ENCODE measurements around the gene FCN1. TPM values are rescaled to one million over a fixed set of nuclear protein-coding genes. Genes with fewer than 3 reads are reported as not detected.
"Not testable (repeated sequence)": the region's sequence is repeated elsewhere in the genome, so short reads cannot be mapped to it uniquely, and the experiment has no call there.

The FCN1 gene
- total RNA-seq, 6 experiments from 2014 or later: 0.68 to 5.3 (median 1.7) TPM

DNA sequence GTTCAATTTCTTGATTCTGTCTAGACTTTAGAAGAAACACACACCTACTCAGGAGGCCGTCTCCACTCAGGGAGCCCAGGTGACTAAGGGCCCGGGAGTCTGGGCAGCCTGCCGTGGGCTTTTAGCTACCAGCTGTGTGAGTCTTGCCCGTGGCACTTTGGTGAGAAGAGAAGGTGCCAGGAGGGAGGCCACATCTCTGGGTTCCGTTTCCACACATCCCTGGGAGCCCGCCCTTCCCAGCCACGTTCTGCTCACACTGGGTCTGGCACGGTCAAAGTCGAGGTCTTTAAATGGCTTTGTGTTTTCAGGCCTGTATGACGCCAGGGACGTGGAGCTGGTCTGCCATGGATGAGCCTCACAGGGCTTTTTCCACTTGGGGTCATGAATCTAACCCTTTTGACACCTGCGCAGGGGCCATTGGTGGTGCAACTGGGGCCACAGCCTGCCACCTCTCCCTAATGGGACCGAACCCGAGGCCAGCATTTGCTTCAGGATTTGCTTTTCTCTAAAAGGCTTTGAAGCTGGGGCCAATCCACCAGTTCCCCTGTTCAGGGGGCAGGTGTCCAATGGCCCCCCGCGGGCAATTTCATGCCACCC, 54.3 kb downstream of the FCN1 start:
- intact Hi-C loops (cut with DNase I): no loop called here
- Histone ChIP-seq H3K9me3 (no peaks in the 10 kb centered on the region), H3K4me3 (no peak overlapping the region), H3K27me3 (no peaks in the 10 kb centered on the region), H3K27ac (no peak overlapping the region), H3K36me3 (no peaks in the 10 kb centered on the region), H3K4me1 (no peaks in the 10 kb centered on the region)
- WGBS (ENCODE audit: insufficient coverage, low coverage, low lambda C conversion rate, missing lambda C conversion rate): 60% methylated on average over 6 of the region's 16 CpGs
- DNase-seq: peak in 1 of 3 donors; percentile 31
- no peak for TF ChIP-seq POLR2A (IDR thresholded peaks at IDR 0.05)
- TF ChIP-seq, protein P1, sequence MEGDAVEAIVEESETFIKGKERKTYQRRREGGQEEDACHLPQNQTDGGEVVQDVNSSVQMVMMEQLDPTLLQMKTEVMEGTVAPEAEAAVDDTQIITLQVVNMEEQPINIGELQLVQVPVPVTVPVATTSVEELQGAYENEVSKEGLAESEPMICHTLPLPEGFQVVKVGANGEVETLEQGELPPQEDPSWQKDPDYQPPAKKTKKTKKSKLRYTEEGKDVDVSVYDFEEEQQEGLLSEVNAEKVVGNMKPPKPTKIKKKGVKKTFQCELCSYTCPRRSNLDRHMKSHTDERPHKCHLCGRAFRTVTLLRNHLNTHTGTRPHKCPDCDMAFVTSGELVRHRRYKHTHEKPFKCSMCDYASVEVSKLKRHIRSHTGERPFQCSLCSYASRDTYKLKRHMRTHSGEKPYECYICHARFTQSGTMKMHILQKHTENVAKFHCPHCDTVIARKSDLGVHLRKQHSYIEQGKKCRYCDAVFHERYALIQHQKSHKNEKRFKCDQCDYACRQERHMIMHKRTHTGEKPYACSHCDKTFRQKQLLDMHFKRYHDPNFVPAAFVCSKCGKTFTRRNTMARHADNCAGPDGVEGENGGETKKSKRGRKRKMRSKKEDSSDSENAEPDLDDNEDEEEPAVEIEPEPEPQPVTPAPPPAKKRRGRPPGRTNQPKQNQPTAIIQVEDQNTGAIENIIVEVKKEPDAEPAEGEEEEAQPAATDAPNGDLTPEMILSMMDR (IDR thresholded peaks at IDR 0.05): no peak
- ATAC-seq: no peak

DNA sequence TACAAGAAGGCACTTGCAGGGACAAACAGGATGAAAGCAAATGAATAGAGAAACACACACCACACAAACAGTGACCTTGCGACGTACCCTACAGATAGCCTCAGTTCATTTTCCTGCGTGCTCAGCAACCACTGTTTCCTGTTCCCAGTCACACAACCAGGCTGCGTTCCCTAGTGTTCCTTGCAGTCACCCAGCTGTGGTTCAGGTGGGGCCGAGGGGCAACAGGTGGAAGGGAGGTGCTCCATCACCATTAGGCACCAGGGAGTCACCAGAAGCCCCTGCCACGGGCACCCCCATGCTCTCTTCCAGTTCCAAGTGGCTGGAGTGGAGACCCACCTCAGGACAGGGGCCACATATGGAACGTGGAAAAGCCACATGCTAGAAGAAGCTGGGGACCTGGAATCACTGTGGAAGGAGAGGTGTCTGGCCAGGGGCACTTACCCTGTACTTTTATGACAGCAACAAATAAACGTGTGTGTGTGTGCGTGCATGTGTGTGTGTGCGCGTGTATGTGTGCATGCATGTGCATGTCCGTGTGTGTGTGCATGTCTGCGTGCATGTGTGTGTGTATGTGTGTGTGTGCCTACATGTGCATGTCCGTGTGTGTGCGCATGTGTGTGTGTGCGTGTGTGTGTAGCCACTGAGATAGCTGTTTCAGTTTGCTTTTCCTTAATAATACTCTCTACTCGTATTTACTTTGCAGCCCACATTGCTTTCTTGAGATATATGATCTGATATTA, 55.9 kb downstream of the FCN1 start:
- TF ChIP-seq, protein P1 (IDR thresholded peaks at IDR 0.05): no peak
- TF ChIP-seq POLR2A (IDR thresholded peaks at IDR 0.05): no peak
- H3K27ac ChIP-seq: no peak overlapping the region
- no peaks in the 10 kb centered on the region for H3K4me1 ChIP-seq
- intact Hi-C loops (cut with DNase I): no loop called here
- H3K27me3 ChIP-seq: no peaks in the 10 kb centered on the region
- 62% methylated on average over 8 of the region's 17 CpGs for WGBS (ENCODE audit: insufficient coverage, low coverage, low lambda C conversion rate, missing lambda C conversion rate)
- ATAC-seq (peak; percentile 65 to 83 (median 81)), DNase-seq (peak in 1 of 3 donors; percentile 40)
- no peak overlapping the region for H3K4me3 ChIP-seq
- no peaks in the 10 kb centered on the region for H3K36me3 ChIP-seq
- H3K9me3 ChIP-seq: no peaks in the 10 kb centered on the region

DNA sequence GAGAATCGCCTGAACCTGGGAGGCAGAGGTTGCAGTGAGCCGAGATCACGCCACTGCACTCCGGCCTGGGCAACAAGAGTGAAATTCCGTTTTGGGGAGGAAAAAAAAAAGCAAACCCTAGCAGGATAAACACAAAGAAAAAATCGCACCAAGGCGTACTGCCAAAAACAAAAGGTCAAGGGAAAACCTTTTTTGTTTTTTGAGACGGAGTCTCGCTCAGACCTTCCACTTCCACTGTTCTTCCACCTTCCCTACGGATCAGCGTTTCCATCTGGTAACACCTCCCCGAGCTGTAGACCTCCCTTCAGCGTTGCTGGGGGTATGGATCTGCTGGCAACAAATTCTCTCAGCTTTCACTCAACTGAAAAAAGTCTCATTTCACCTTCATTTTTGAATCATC, 57.2 kb downstream of the FCN1 start:
- no peaks in the 10 kb centered on the region for H3K9me3 ChIP-seq
- H3K4me3 ChIP-seq: no peak overlapping the region
- WGBS (ENCODE audit: insufficient coverage, low coverage, low lambda C conversion rate, missing lambda C conversion rate): 56% methylated on average over 11 of the region's 13 CpGs
- no peak for TF ChIP-seq POLR2A (IDR thresholded peaks at IDR 0.05)
- TF ChIP-seq, protein P1 (IDR thresholded peaks at IDR 0.05): no peak
- peak; percentile 34 to 53 (median 48) for ATAC-seq
- intact Hi-C loops (cut with DNase I): no loop called here
- H3K4me1 ChIP-seq: no peaks in the 10 kb centered on the region
- H3K27me3 ChIP-seq: no peaks in the 10 kb centered on the region
- peak overlapping the region in 1 of 3 donors; percentile 56 for H3K27ac ChIP-seq
- no peaks in the 10 kb centered on the region for H3K36me3 ChIP-seq
- peak in 1 of 3 donors; percentile 44 for DNase-seq

DNA sequence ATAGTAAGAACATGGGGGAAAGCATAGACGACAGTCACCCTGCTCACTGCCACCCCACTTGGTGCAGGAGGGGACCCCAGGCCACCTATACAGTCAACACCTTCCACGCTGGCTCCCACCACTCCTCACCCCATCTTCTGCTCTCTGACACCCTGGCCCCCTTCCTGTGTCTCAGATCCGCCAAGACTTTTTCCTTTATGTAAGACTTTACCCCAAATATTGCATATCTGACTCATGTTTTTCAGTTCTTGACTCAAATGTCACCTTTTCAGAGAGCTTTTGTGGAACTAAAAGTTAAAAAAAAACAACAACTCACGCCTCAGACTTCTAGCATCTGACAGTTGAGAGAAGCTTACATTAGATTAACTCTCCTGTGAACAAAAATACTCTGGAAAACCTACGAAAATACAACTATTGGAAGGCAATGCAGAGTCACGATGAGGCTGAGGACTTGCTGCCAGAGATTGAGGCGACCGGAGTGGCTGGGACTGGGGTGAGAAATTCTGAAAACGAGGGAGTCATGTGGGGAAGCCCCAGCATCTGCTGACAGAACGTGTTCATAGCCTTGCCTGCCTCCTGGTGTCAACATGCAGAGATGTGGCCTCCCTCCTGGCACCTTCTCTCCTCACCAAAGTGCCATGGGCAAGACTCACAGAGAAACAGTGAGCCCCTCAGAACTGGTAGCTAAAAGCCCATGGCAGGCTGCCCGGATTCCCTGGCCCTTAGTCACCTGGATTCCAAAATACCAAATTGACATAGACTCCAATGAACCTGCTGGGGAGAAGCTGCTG, 59.5 kb downstream of the FCN1 start:
- intact Hi-C loops (cut with DNase I): no loop called here
- WGBS (ENCODE audit: insufficient coverage, low coverage, low lambda C conversion rate, missing lambda C conversion rate): 55% methylated on average over 10 of the region's 11 CpGs
- DNase-seq (peak in 1 of 3 donors; percentile 35), ATAC-seq (peak in 1 of 4 donors; percentile 16)
- Histone ChIP-seq H3K4me1 (no peaks in the 10 kb centered on the region), H3K27me3 (no peaks in the 10 kb centered on the region), H3K9me3 (no peaks in the 10 kb centered on the region), H3K4me3 (no peak overlapping the region), H3K27ac (no peak overlapping the region), H3K36me3 (no peaks in the 10 kb centered on the region)
- no peak for TF ChIP-seq POLR2A (IDR thresholded peaks at IDR 0.05)
- TF ChIP-seq, protein P1 (IDR thresholded peaks at IDR 0.05): no peak

DNA sequence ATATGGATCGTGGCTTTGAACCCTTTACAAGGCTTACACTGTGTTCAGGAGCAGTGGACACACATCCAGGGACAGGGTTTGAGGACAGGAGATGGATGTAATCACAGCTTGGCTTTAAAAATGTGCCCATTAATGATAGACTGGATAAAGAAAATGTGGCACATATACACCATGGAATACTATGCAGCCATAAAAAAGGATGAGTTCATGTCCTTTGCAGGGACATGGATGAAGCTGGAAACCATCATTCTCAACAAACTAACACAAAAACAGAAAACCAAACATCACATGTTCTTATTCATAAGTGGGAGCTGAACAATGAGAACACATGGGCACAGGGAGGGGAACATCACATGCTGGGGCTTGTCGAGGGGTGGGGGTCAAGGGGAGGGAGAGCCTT, 60.3 kb downstream of the FCN1 start:
- H3K4me3 ChIP-seq; H3K4me1 ChIP-seq; ATAC-seq; H3K27ac ChIP-seq; intact Hi-C loops (cut with DNase I); H3K9me3 ChIP-seq; H3K27me3 ChIP-seq; H3K36me3 ChIP-seq: not testable (repeated sequence)
- 82% methylated on average over 2 of the region's 2 CpGs for WGBS (ENCODE audit: insufficient coverage, low coverage, low lambda C conversion rate, missing lambda C conversion rate)
- DNase-seq: peak in 1 of 3 donors; percentile 2

All from right lobe of liver (tissue), 6 donors.